GM23338 (cell line): Measurements from ENCODE around the gene TRPC3.

Experiments
- CREB1 ChIP-seq: fragments of 250-450 bp; sonication (Bioruptor Pico); IDR thresholded peaks from 2 replicates; pipeline ENCODE4 v1.5.0; 2020; ENCODE audit warnings: low read depth, mild to moderate bottlenecking, moderate library complexity
- CTCF ChIP-seq, 2 experiments: fragments of 200-600 bp in 1 of 2; sonication (generic) in 1 of 2; conservative IDR thresholded peaks; 2 replicates each; pipeline versions ENCODE4 v1.5.1 to v1.6.1; 2016 to 2017; ENCODE audit warnings: antibody characterized with exemption in 2 of 2, low read depth in 2 of 2, mild to moderate bottlenecking in 2 of 2, moderate library complexity in 1 of 2
- EZH2 ChIP-seq: fragments of 200-600 bp; sonication (generic); IDR thresholded peaks from one replicate; pipeline ENCODE4 v1.8.0; 2017; ENCODE audit warnings: antibody characterized with exemption, mild to moderate bottlenecking, low read depth; ENCODE audit not compliant: unreplicated experiment
- EZH2phosphoT487 ChIP-seq: fragments of 200-600 bp; sonication (generic); IDR thresholded peaks from one replicate; pipeline ENCODE4 v1.8.1; 2018; ENCODE audit warnings: antibody characterized with exemption; ENCODE audit not compliant: unreplicated experiment
- JUNB ChIP-seq: IDR thresholded peaks from one replicate; pipeline ENCODE4 v1.6.1; 2016; ENCODE audit warnings: antibody characterized with exemption; ENCODE audit not compliant: unreplicated experiment
- POLR2AphosphoS5 ChIP-seq: IDR thresholded peaks from 2 replicates; pipeline ENCODE4 v1.6.1; 2016; ENCODE audit warnings: antibody characterized with exemption, low read depth
- REST ChIP-seq: IDR thresholded peaks from one replicate; pipeline ENCODE4 v1.6.1; 2018; ENCODE audit warnings: antibody characterized with exemption; ENCODE audit not compliant: unreplicated experiment
- STAT1 ChIP-seq: IDR thresholded peaks from one replicate; pipeline ENCODE4 v1.6.1; 2016; ENCODE audit warnings: antibody characterized with exemption; ENCODE audit not compliant: unreplicated experiment
- ZNF114 ChIP-seq: fragments of 250-450 bp; sonication (Bioruptor Pico); IDR thresholded peaks from 2 replicates; pipeline ENCODE4 v1.5.0; 2020; ENCODE audit warnings: mild to moderate bottlenecking, moderate library complexity
- ZNF331 ChIP-seq: fragments of 250-450 bp; sonication (Bioruptor Pico); IDR thresholded peaks from 2 replicates; pipeline ENCODE4 v1.5.0; 2020; ENCODE audit warnings: low read depth, mild to moderate bottlenecking, moderate library complexity

- TF ChIP-seq CTCF (conservative IDR thresholded peaks at IDR 0.05; ENCODE audit: low read depth in 2 of 2) = no peak
- no peak for TF ChIP-seq REST
- no peak for TF ChIP-seq JUNB
- TF ChIP-seq POLR2AphosphoS5 = no peak
- TF ChIP-seq EZH2 = no peak
- no peak for TF ChIP-seq EZH2phosphoT487
- no peak for TF ChIP-seq CREB1
- no peak for TF ChIP-seq ZNF114
- TF ChIP-seq STAT1 = no peak
- TF ChIP-seq ZNF331 (CRISPR knock-in tag) = no peak
Observed at GRCh38 chr4:121968859-121969258, 17.0 kb upstream of the TRPC3 start.
